HepG2 (cell line): ENCODE data around the gene TSPAN3. TPM values are rescaled to one million over a fixed set of nuclear protein-coding genes. Genes with fewer than 3 reads are reported as not detected.

ENCODE experiments used
- AHR ChIP-seq: IDR thresholded peaks from 2 replicates; pipeline ENCODE4 v1.6.1; 2018; ENCODE audit warnings: missing genetic modification reagents, missing compliant biosample characterization
- CHD2 ChIP-seq: IDR thresholded peaks from 2 replicates; pipeline ENCODE4 v1.6.1; 2011; ENCODE audit warnings: low read depth, low read length, improper control_type of control experiment
- GLI4 ChIP-seq: sonication (generic); formaldehyde crosslinking; IDR thresholded peaks from 2 replicates; pipeline ENCODE4 v1.5.1; 2020; ENCODE audit warnings: missing genetic modification reagents, mild to moderate bottlenecking, moderate library complexity, borderline replicate concordance
- IRX3 ChIP-seq: sonication (generic); formaldehyde crosslinking; IDR thresholded peaks from 2 replicates; pipeline ENCODE4 v1.8.1; 2023; ENCODE audit warnings: mild to moderate bottlenecking, low read depth, missing genetic modification reagents, borderline replicate concordance
- ONECUT2 ChIP-seq: sonication (generic); formaldehyde crosslinking; IDR thresholded peaks from 2 replicates; pipeline ENCODE4 v1.4.0; 2020; ENCODE audit warnings: missing genetic modification reagents
- RCOR2 ChIP-seq: IDR thresholded peaks from 2 replicates; pipeline ENCODE4 v1.6.1; 2016; ENCODE audit warnings: missing biosample characterization, missing genetic modification reagents
- SCMH1 ChIP-seq: sonication (generic); formaldehyde crosslinking; IDR thresholded peaks from 2 replicates; pipeline ENCODE4 v1.9.0; 2021; ENCODE audit warnings: missing genetic modification reagents, mild to moderate bottlenecking, borderline replicate concordance
- SIX1 ChIP-seq: sonication (generic); formaldehyde crosslinking; IDR thresholded peaks from 2 replicates; pipeline ENCODE4 v1.4.0; 2020; ENCODE audit warnings: missing genetic modification reagents, borderline replicate concordance
- SNRNP70 ChIP-seq: fragments of 200-400 bp; formaldehyde crosslinking; IDR thresholded peaks from 2 replicates; pipeline ENCODE4 v1.6.1; 2017; ENCODE audit warnings: mild to moderate bottlenecking, low read depth, low read length, moderate library complexity
- ZBTB20 ChIP-seq: sonication (generic); formaldehyde crosslinking; IDR thresholded peaks from 2 replicates; pipeline ENCODE4 v1.8.1; 2023; ENCODE audit warnings: missing genetic modification reagents, low read depth, mild to moderate bottlenecking, borderline replicate concordance
- ZBTB25 ChIP-seq: IDR thresholded peaks from 2 replicates; pipeline ENCODE4 v1.6.1; 2018; ENCODE audit warnings: missing genetic modification reagents
- ZNF33A ChIP-seq: sonication (generic); formaldehyde crosslinking; IDR thresholded peaks from 2 replicates; pipeline ENCODE4 v1.5.1; 2020; ENCODE audit warnings: missing genetic modification reagents, mild to moderate bottlenecking, moderate library complexity, borderline replicate concordance
- ZNF558 ChIP-seq: sonication (generic); formaldehyde crosslinking; IDR thresholded peaks from 2 replicates; pipeline ENCODE4 v1.9.0; 2022; ENCODE audit warnings: mild to moderate bottlenecking, missing genetic modification reagents, borderline replicate concordance
- polyA plus RNA-seq, 8 experiments: library from polyadenylated mRNA; depleted of rRNA in 3 of 8; stranded (reverse) in 7 of 8; unstranded in 1 of 8; fragments of >200 nt; fragmentation: Illumina TruSeq in 4 of 8; extraction: Trizol in 4 of 8; gene quantifications; 2 replicates each; pipeline versions ENCODE4 v1.2.1 to v1.2.3, GENCODE V29; 2011 to 2016; ENCODE audit warnings: low read depth in 4 of 8, missing spikeins in 1 of 8, mixed read lengths in 1 of 8; ENCODE audit not compliant: insufficient read depth in 1 of 8
- total RNA-seq, 5 experiments: library from RNA; depleted of rRNA; stranded (reverse); fragments of >200 nt; fragmentation: Illumina TruSeq; extraction: Trizol; gene quantifications; 2 replicates each; pipeline ENCODE4 v1.2.3, GENCODE V29; 2016; ENCODE audit warnings: low read depth in 1 of 5
- TF ChIP-seq, protein P1 (sequence below): sonication (generic); formaldehyde crosslinking; IDR thresholded peaks from 2 replicates; pipeline ENCODE4 v1.5.1; 2020; ENCODE audit warnings: missing genetic modification reagents, mild to moderate bottlenecking, borderline replicate concordance
- TF ChIP-seq, protein P2 (sequence below): sonication (generic); formaldehyde crosslinking; IDR thresholded peaks from 2 replicates; pipeline ENCODE4 v1.5.0; 2020; ENCODE audit warnings: mild to moderate bottlenecking, missing genetic modification reagents
- TF ChIP-seq, protein P3 (sequence below): sonication (generic); formaldehyde crosslinking; IDR thresholded peaks from 2 replicates; pipeline ENCODE4 v1.9.0; 2021; ENCODE audit warnings: missing genetic modification reagents, borderline replicate concordance
- TF ChIP-seq, protein P4 (sequence below): sonication (generic); formaldehyde crosslinking; IDR thresholded peaks from 2 replicates; pipeline ENCODE4 v1.4.0; 2020; ENCODE audit warnings: missing genetic modification reagents, borderline replicate concordance
- TF ChIP-seq, protein P5 (sequence below): sonication (generic); formaldehyde crosslinking; IDR thresholded peaks from 2 replicates; pipeline ENCODE4 v1.5.1; 2020; ENCODE audit warnings: mild to moderate bottlenecking, missing genetic modification reagents, borderline replicate concordance

TSPAN3 gene
- total and polyA plus RNA-seq, 2 of the 13 experiments (the other 11 are each of a cell fraction or from before 2014, with no cell fraction given): 167 to 170 TPM

GRCh38 chr15:77070495-77071304, at the start of gene TSPAN3 (continued):
- TF ChIP-seq SNRNP70 (no peak), CHD2 (no peak), GLI4 (CRISPR knock-in tag) (no peak), AHR (CRISPR knock-in tag) (peak; percentile 79; the same call in 1 of the 2 replicates), ONECUT2 (no peak), SIX1 (CRISPR knock-in tag) (no peak), ZNF558 (CRISPR knock-in tag) (no peak; the same call in 1 of the 2 replicates), ZBTB20 (CRISPR knock-in tag) (no peak), IRX3 (CRISPR knock-in tag) (no peak), SCMH1 (CRISPR knock-in tag) (no peak), RCOR2 (CRISPR knock-in tag) (no peak), ZBTB25 (CRISPR knock-in tag) (no peak), ZNF33A (CRISPR knock-in tag) (no peak)
- TF ChIP-seq, protein P1, sequence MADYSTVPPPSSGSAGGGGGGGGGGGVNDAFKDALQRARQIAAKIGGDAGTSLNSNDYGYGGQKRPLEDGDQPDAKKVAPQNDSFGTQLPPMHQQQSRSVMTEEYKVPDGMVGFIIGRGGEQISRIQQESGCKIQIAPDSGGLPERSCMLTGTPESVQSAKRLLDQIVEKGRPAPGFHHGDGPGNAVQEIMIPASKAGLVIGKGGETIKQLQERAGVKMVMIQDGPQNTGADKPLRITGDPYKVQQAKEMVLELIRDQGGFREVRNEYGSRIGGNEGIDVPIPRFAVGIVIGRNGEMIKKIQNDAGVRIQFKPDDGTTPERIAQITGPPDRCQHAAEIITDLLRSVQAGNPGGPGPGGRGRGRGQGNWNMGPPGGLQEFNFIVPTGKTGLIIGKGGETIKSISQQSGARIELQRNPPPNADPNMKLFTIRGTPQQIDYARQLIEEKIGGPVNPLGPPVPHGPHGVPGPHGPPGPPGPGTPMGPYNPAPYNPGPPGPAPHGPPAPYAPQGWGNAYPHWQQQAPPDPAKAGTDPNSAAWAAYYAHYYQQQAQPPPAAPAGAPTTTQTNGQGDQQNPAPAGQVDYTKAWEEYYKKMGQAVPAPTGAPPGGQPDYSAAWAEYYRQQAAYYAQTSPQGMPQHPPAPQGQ (CRISPR knock-in tag): no peak
- TF ChIP-seq, protein P2, sequence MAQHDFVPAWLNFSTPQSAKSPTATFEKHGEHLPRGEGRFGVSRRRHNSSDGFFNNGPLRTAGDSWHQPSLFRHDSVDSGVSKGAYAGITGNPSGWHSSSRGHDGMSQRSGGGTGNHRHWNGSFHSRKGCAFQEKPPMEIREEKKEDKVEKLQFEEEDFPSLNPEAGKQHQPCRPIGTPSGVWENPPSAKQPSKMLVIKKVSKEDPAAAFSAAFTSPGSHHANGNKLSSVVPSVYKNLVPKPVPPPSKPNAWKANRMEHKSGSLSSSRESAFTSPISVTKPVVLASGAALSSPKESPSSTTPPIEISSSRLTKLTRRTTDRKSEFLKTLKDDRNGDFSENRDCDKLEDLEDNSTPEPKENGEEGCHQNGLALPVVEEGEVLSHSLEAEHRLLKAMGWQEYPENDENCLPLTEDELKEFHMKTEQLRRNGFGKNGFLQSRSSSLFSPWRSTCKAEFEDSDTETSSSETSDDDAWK (CRISPR knock-in tag): no peak
- TF ChIP-seq, protein P3, sequence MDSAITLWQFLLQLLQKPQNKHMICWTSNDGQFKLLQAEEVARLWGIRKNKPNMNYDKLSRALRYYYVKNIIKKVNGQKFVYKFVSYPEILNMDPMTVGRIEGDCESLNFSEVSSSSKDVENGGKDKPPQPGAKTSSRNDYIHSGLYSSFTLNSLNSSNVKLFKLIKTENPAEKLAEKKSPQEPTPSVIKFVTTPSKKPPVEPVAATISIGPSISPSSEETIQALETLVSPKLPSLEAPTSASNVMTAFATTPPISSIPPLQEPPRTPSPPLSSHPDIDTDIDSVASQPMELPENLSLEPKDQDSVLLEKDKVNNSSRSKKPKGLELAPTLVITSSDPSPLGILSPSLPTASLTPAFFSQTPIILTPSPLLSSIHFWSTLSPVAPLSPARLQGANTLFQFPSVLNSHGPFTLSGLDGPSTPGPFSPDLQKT (CRISPR knock-in tag): no peak
- TF ChIP-seq, protein P4, sequence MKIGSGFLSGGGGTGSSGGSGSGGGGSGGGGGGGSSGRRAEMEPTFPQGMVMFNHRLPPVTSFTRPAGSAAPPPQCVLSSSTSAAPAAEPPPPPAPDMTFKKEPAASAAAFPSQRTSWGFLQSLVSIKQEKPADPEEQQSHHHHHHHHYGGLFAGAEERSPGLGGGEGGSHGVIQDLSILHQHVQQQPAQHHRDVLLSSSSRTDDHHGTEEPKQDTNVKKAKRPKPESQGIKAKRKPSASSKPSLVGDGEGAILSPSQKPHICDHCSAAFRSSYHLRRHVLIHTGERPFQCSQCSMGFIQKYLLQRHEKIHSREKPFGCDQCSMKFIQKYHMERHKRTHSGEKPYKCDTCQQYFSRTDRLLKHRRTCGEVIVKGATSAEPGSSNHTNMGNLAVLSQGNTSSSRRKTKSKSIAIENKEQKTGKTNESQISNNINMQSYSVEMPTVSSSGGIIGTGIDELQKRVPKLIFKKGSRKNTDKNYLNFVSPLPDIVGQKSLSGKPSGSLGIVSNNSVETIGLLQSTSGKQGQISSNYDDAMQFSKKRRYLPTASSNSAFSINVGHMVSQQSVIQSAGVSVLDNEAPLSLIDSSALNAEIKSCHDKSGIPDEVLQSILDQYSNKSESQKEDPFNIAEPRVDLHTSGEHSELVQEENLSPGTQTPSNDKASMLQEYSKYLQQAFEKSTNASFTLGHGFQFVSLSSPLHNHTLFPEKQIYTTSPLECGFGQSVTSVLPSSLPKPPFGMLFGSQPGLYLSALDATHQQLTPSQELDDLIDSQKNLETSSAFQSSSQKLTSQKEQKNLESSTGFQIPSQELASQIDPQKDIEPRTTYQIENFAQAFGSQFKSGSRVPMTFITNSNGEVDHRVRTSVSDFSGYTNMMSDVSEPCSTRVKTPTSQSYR: no peak
- TF ChIP-seq, protein P5, sequence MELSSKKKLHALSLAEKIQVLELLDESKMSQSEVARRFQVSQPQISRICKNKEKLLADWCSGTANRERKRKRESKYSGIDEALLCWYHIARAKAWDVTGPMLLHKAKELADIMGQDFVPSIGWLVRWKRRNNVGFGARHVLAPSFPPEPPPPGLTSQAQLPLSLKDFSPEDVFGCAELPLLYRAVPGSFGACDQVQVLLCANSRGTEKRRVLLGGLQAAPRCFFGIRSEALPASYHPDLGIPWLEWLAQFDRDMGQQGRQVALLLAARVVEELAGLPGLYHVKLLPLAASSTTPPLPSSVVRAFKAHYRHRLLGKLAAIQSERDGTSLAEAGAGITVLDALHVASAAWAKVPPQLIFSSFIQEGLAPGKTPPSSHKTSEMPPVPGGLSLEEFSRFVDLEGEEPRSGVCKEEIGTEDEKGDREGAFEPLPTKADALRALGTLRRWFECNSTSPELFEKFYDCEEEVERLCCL (CRISPR knock-in tag): no peak
